Measurements from ENCODE around the gene TRPV6.
A peak's percentile ranks its signal among the peaks of the same experiment; 100 is the strongest.

The TRPV6 gene

DNA sequence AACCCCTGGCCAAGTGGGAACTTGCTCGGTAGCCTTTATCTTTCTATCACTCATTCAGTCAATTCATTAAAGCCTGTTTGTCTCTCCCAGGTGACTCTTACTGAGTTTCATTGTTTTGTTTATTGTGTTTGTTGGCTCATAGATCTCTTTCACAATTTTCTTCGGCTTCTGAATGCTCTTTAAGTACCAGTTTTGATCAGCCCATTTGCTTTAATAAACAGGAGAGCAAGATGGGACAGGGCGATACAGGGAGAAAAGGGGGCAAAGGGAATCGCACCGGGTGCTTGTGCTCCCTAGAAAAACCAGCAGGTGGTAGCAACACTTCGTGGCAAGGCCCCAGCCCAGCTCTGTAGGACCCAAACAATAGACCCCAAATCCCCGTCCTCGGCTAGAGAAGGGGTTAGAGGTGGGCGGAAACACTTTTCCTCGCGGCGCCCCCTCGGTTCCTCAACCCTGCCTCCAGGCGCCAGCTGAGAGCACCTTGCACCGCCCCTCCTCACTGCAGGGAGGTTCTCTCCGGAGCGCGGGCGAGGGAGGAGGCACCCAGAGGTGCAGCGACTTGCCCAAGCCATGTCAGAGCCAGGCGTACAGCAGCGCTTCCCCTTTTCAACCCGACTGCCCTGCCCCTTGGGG is 31.7 kb downstream of the TRPV6 start:
- peak; percentile 45 for DNase-seq (ENCODE audit: low read depth)

DNA sequence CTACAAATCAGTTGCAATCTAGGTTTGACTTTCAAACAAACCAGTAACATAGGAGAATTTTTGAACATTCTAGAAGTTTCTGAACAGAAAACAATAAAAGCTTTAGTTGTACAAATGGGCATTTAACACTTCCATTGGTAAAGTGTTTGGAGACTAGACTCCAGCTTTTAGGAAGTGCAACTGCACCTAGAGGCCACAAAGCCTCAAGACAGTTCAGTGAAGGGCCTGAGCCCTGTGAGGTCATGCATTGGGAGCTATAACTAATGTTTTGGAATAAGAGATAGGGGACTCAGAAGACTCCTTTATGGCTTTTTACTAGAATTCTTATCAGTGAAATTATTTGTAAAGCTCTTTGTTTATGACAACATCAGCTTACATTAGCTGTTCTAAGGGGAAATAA is 33.6 kb downstream of the TRPV6 start:
- DNase-seq (ENCODE audit: low read depth): no peak

DNA sequence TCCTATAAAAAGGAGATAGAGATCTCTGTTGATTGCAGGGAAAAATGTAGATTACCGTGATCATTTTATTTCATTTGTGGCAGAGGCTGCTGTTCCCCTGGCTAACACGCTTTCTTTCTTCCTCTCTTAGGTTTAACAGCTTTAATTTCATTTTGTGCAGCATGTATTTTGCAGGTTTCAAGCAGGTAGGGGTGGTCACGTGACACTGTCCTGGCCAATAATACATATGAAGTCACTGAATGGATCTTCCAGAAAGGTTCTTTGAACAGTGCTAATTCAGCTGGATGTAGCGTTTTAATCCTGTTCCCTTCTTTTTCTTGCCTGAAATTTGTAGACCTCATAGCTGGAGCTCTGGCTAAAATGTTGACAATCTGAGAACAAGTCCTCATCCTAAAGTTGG is 34.3 kb downstream of the TRPV6 start:
- DNase-seq (ENCODE audit: low read depth): no peak

DNA sequence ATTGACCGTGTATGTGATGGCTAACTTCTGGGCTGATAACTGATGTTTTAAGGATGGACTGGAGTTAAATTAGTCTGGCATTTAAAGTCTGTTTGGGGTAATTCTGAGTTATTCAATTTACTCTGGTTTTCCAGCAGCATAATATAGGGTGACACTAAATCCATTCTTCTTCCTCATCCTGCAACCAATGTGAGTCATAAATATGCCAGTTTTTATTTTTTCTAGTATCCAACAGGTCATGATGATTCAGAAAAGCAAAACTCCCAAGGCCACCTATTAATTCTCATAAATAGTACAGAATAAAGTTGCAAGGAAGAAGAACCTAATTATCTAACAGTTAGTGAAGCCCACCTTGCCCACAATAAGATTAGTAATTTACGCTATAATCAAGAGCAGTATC is 38.2 kb downstream of the TRPV6 start:
- no peak for DNase-seq (ENCODE audit: low read depth)

DNA sequence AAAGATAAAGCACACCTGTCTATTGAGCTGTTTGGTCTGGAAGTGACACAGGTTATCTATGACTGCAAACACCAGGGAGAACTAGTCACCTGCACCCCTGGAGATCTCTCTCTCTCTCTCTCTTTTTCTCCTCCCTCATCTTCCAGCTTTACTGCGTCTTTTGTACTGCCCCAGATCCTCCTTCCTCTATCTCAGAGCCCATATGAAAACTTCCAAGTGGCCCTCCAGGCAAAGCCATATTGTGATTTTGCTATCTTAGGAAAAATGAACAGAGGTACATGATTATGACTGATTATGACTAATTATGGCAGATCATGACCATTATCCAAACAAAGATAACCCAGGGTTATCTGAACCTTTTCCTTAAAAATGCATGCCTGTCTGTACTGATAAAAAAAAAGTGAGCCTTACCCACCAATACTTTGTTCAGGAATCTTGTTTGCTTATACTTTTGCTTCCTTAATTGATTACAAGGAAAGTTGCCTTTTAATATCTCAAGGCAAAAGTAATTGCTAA is 43.2 kb downstream of the TRPV6 start:
- DNase-seq (ENCODE audit: low read depth): no peak

DNA sequence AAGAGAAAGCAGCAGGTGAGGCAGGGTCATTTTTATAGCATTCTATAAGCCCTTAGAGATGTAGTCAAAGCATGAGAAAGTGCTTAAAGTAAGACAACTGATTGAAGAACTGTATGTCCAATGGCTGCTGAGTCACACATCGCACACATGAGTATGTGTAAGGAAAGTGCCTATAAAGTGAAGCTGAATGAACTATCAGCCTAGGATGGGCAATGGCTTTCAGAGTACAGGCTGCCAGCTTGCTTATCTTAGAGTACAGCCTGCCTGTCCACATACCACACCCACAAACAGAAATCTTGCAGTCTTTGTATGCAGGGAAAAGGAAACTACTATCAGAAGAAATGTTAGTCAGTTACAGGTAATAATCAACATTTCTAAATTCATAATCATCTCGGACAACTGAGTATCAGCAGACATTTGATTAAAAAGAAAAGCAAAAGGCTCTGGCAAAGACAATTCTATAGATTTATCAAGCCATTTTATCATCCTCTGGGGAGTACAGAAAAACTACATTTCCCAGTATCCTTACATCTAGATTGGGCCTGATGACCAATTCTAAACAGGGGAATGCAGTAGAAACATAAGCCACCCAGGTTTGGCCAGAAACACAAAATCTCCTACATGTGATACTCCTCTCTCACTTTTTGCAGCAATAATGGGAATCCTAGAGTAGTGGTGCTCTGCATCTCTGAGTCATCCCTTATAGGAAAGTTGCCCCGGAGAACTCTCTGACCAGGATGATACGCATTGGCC is 46.9 kb downstream of the TRPV6 start:
- DNase-seq (ENCODE audit: low read depth): no peak

DNA sequence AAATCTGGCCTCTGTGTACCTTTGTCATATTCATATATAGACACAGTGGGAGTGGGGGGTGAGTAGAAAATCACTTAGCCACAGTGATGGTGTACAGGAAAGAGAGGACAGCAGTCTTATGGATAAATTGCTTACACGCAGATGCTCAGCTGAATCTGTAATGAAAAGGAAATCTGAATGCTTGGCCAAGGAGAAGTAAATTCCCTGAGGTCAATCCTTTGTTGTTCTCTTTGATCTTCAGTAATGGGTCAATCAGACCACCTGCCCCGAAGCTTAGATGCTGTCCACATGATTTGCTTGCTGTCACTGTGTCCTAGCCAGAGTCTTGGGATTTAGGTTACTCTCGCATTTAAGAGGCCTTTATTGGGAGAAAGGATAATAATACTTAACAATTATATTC is 49.1 kb downstream of the TRPV6 start:
- DNase-seq (ENCODE audit: low read depth): no peak

DNA sequence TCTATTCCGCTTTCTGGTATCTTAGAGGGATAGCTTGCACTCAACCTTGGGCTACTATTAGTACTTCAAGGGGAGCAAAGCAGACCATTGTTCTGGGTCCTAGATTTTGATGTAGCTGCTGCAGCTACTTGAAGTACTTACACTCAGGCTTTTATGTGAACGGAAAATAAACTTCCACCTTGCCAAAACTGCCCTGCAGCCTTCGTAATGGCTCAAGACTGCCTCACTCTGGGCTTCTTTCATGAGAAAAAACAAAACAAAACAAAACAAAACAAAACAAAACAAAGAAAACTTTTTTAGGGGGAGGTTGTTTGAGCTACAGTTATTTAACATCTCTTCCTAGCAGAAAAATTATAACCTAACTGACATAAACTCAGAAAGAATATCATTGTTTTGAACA is 50.1 kb downstream of the TRPV6 start:
- no peak for DNase-seq (ENCODE audit: low read depth)

DNA sequence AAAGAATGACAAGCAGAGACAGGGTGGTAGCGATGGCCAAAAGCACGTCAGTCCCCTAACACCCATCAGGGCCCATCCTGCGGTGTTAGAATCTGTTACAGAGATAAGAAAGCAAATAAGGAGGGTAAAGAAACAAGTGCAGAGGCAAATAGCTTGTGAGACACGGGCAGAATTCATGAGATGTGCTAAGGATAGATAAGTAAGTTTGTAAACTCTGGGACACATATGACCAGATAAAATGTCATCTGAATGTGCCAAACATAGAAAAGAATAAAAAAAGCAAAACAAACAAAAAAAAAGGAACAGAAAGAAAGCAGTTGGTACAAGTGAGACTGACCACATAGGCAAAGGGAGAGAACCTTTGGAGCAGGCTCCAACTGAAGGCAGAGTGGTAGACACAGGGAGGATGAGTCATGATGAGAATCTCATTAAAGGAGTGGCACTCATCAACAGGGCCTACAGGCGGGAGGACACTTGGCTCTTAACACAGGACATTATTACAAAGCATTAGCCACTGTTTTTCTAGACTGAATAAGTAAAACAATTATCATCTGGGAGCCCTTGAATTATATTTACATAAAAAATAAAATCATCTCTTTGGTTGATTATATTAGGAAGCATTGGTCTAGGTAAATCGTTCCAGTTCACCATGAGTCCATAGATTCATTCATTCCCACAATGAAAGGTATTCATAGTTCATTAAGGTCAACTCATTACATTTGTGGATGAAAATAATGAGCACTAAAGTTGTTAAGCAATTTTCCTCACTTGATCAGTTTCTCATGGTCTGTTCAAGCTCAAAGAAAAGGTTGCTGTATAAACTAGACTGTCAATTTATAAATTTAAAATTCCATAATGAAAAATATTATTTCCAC is 52.1 kb downstream of the TRPV6 start:
- DNase-seq (ENCODE audit: low read depth): no peak

DNA sequence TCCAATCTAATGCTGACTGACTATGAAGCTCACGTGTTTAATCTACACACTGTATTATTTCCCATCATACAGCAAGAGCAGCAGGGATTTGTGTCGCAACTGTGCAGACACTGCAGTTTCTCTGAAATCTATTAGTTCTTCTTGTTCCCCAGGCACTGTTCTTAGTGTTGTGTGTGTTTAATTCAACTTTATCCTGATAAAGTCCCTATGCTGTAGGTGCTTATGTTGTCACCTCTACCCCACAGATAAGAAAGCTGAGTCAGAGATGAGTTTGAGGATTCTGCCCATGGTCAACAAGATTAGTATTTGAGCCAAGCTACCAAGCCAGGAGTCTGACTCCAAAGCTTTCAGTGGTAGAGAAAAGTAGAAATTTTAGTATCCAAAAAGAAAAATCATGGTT is 53.1 kb downstream of the TRPV6 start:
- no peak for DNase-seq (ENCODE audit: low read depth)

DNA sequence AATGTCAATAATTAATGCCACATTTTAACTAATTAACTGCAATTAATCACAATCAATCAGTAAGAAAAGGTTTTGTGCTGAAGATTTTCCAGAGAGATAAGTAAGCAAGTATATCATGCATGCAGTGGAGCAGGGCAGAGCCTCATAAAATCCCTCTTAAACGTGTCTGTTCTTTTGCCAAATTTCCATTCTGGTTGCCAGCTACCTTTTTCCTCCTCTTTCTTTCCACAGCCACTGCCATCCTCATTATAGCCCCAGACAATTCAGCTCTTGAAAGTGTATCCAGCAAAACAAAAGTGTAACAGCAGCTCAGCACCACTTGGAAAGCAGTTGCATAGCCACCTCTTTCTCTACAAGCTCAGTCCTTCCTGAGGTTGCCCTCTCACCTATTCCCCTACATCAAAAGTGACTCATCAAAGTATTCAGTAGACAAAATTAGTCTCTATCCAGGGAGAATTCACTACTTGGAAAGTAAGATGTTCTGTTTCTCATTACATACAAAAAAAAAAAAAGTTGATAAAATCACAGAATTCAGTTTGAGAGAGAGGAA is 57.5 kb downstream of the TRPV6 start:
- DNase-seq (ENCODE audit: low read depth): no peak

DNA sequence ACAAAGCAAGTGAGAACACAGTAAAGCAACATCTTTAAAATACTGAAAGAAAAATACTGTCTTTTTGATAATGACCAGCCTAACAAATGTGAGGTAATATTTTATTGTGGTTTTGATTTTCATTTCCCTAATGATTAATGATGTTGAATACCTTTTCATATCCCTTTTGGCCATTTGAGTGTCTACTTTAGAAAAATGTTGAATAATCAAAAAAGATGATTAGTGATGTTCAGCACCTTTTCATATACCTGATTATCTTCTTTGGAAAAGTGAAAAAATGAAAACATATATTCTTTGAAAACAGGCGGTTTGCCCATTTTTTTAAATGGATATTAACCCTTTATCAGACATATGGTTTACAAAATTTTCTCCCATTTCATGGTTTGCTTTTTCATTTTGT is 62.8 kb downstream of the TRPV6 start:
- DNase-seq (ENCODE audit: low read depth): no peak
